SK-N-SH treated with all-trans-retinoic acid at 6 μM for 48 hours (cell line): ENCODE data around the gene STK32A.

Experiments used
- CSDC2 ChIP-seq: fragments of 250-450 bp; sonication (Bioruptor Pico); IDR thresholded peaks from 2 replicates; pipeline ENCODE4 v1.5.0; 2020; ENCODE audit warnings: mild to moderate bottlenecking, moderate library complexity
- TF ChIP-seq, protein P1 (sequence below): fragments of 250-450 bp; sonication (Bioruptor Pico); IDR thresholded peaks from 2 replicates; pipeline ENCODE4 v1.5.1; 2020; ENCODE audit warnings: low read depth, mild to moderate bottlenecking, moderate library complexity

DNA sequence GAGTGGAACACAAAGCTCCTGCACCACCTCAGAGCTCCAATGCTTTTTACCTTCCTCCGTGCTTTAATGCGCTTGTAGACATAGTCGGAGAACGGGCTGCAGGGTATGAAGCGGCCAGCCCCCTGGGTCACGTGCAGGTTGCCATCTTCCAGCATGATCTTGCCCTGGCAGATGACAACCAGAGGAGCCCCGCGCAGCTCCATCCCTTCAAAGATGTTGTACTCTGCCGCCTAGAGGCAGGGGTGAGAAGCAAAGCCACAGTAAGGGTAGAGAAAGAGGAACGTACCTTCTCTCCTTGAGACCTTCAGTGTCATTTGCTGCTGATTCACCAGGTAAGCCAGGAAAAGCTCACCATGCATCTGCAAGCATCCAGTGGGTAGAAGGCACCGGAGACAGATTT is 162.8 kb downstream of the STK32A start:
- TF ChIP-seq CSDC2 (CRISPR knock-in tag) = no peak
- TF ChIP-seq, protein P1, sequence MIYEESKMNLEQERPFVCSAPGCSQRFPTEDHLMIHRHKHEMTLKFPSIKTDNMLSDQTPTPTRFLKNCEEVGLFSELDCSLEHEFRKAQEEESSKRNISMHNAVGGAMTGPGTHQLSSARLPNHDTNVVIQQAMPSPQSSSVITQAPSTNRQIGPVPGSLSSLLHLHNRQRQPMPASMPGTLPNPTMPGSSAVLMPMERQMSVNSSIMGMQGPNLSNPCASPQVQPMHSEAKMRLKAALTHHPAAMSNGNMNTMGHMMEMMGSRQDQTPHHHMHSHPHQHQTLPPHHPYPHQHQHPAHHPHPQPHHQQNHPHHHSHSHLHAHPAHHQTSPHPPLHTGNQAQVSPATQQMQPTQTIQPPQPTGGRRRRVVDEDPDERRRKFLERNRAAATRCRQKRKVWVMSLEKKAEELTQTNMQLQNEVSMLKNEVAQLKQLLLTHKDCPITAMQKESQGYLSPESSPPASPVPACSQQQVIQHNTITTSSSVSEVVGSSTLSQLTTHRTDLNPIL (CRISPR knock-in tag) = no peak
